WTC11 (cell line): Measurements from ENCODE around the gene ATP2A2.

ENCODE experiments used
- ATF3 ChIP-seq: sonication (generic); formaldehyde crosslinking; conservative IDR thresholded peaks from 2 replicates; pipeline ENCODE4 v1.8.1; 2022; ENCODE audit warnings: mild to moderate bottlenecking, missing genetic modification reagents
- CBFB ChIP-seq: sonication (generic); formaldehyde crosslinking; IDR thresholded peaks from 2 replicates; pipeline ENCODE4 v1.8.1; 2022; ENCODE audit warnings: mild to moderate bottlenecking, low read depth, missing genetic modification reagents
- CTCF ChIP-seq: fragments of 200-600 bp; IDR thresholded peaks from 2 replicates; pipeline ENCODE4 v1.8.0; 2022; ENCODE audit warnings: antibody characterized with exemption
- E2F1 ChIP-seq: sonication (generic); formaldehyde crosslinking; IDR thresholded peaks from 2 replicates; pipeline ENCODE4 v1.8.0; 2022; ENCODE audit warnings: mild to moderate bottlenecking, missing genetic modification reagents
- FOXP1 ChIP-seq: sonication (generic); formaldehyde crosslinking; IDR thresholded peaks from 2 replicates; pipeline ENCODE4 v1.8.0; 2022; ENCODE audit warnings: missing genetic modification reagents, mild to moderate bottlenecking, moderate library complexity, borderline replicate concordance
- JUN ChIP-seq: sonication (generic); formaldehyde crosslinking; IDR thresholded peaks from 2 replicates; pipeline ENCODE4 v1.8.0; 2023; ENCODE audit warnings: mild to moderate bottlenecking, missing genetic modification reagents
- NR1H2 ChIP-seq: sonication (generic); formaldehyde crosslinking; IDR thresholded peaks from 2 replicates; pipeline ENCODE4 v1.9.0; 2021; ENCODE audit warnings: mild to moderate bottlenecking, moderate library complexity, missing genetic modification reagents
- TCF7 ChIP-seq: sonication (generic); formaldehyde crosslinking; IDR thresholded peaks from 2 replicates; pipeline ENCODE4 v1.8.0; 2022; ENCODE audit warnings: mild to moderate bottlenecking, low read depth, missing genetic modification reagents, moderate library complexity
- USF1 ChIP-seq: sonication (generic); formaldehyde crosslinking; IDR thresholded peaks from 2 replicates; pipeline ENCODE4 v1.8.0; 2022; ENCODE audit warnings: mild to moderate bottlenecking, missing genetic modification reagents
- USF2 ChIP-seq: sonication (generic); formaldehyde crosslinking; IDR thresholded peaks from 2 replicates; pipeline ENCODE4 v1.8.1; 2023; ENCODE audit warnings: mild to moderate bottlenecking, missing genetic modification reagents, moderate library complexity
- ZNF232 ChIP-seq: sonication (generic); formaldehyde crosslinking; IDR thresholded peaks from 2 replicates; pipeline ENCODE4 v1.8.0; 2022; ENCODE audit warnings: mild to moderate bottlenecking, missing genetic modification reagents
- ZNF416 ChIP-seq: fragments of 250-450 bp; sonication (Bioruptor Pico); IDR thresholded peaks from 2 replicates; pipeline ENCODE4 v1.9.0; 2021; ENCODE audit warnings: mild to moderate bottlenecking, inconsistent platforms

- TF ChIP-seq CTCF, result no peak
- no peak for TF ChIP-seq FOXP1 (CRISPR knock-in tag)
- TF ChIP-seq ZNF232, result no peak
- no peak for TF ChIP-seq USF1 (CRISPR knock-in tag)
- TF ChIP-seq E2F1 (CRISPR knock-in tag), result no peak
- no peak for TF ChIP-seq CBFB (CRISPR knock-in tag)
- TF ChIP-seq ATF3 (CRISPR knock-in tag), result no peak
- no peak for TF ChIP-seq USF2 (CRISPR knock-in tag)
- TF ChIP-seq NR1H2 (CRISPR knock-in tag), result no peak
- TF ChIP-seq JUN (CRISPR knock-in tag), result no peak
- no peak for TF ChIP-seq TCF7
- no peak for TF ChIP-seq ZNF416
Measured at GRCh38 chr12:110343114-110343513, 62.1 kb downstream of the ATP2A2 start.
